Activated B cell treated with CpG ODN at 0.5 μM for 24 hours (primary cell): ENCODE measurements around the gene IL37. TPM values are rescaled to one million over a fixed set of nuclear protein-coding genes. Genes with fewer than 3 reads are reported as not detected.

Experiments used
- ATAC-seq: fragments of 200-7000 bp; cut with Tn5 transposase; one replicate; pipeline ENCODE4 v1.10.0; 2021; ENCODE audit warnings: low read depth, mild to moderate bottlenecking, moderate library complexity
- CTCF ChIA-PET: fragments of 350-600 bp; sonication (Branson Sonifier 250); formaldehyde crosslinking; loops from one replicate; lab custom pipeline; 2021; ENCODE audit warnings: antibody characterized with exemption; lab: Charles Lee
- POLR2A ChIA-PET: fragments of 350-600 bp; sonication (Branson Sonifier 250); formaldehyde crosslinking; loops from one replicate; lab custom pipeline; 2021; ENCODE audit warnings: antibody characterized with exemption; lab: Charles Lee
- DNase-seq: peaks from one replicate; pipeline ENCODE4 v3.0.0; 2022
- H3K27ac Mint-ChIP-seq: one replicate; pipeline ENCODE4 v1.8.0; 2020; ENCODE audit warnings: mixed read lengths
- H3K27me3 Mint-ChIP-seq: one replicate; pipeline ENCODE4 v1.8.0; 2021; ENCODE audit warnings: mixed read lengths
- H3K36me3 Mint-ChIP-seq: one replicate; pipeline ENCODE4 v1.8.0; 2021; ENCODE audit warnings: low read depth, mixed read lengths
- H3K4me1 Mint-ChIP-seq: one replicate; pipeline ENCODE4 v1.8.0; 2021; ENCODE audit warnings: mixed read lengths
- H3K4me3 Mint-ChIP-seq: one replicate; pipeline ENCODE4 v1.8.0; 2020; ENCODE audit warnings: mild to moderate bottlenecking, mixed read lengths
- H3K9me3 Mint-ChIP-seq: one replicate; pipeline ENCODE4 v1.8.0; 2020; ENCODE audit warnings: mixed read lengths
- CTCF ChIP-seq: fragments of 200-600 bp; IDR thresholded peaks from one replicate; pipeline ENCODE4 v1.8.0; 2022; ENCODE audit warnings: antibody characterized with exemption, mild to moderate bottlenecking
- intact Hi-C: fragments of 100-400 bp; cut with micrococcal nuclease; formaldehyde crosslinking; loops from one replicate; pipeline ENCODE4 v1.15.1; 2024
- total RNA-seq: library from RNA; stranded (reverse); gene quantifications from 2 replicates; pipeline ENCODE4 v1.2.3, GENCODE V29; 2022

The IL37 gene
- total RNA-seq, 1 donor from 2014 or later: not detected

DNA sequence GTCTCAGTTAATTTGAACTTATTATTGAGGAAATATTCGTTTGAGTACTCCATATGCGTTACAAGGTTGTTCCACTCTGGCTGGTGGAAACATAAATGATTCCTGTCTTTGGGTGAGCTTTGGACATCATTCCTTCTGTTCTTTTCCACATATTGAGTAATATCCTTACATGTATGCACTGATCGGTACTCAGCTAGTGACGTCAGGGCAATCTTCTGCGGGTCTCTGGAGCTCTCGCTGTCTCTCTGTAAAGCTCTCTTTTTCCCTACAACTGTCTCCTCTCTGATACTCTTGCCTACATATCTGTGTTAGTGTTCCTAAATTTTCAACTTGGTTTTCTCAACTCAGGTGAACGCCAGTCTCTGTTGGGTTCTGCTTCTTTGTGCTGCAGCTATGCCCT, 43.4 kb downstream of the IL37 start:
- Mint-ChIP-seq H3K4me3 (no peak overlapping the region), H3K36me3 (no peaks in the 10 kb centered on the region), H3K27ac (no peak overlapping the region), H3K4me1 (no peaks in the 10 kb centered on the region), H3K27me3 (peaks cover 7% of the 10 kb centered on the region), H3K9me3 (no peaks in the 10 kb centered on the region)
- ChIA-PET POLR2A (no interaction called here), CTCF (interaction anchor here (1.6 kb wide), 1 partner anchor 14 kb away, joined by 3 read pairs; no protein-coding TSS in a partner anchor)
- no peak for ATAC-seq
- intact Hi-C loops: no loop called here
- no peak for TF ChIP-seq CTCF
- no peak for DNase-seq

DNA sequence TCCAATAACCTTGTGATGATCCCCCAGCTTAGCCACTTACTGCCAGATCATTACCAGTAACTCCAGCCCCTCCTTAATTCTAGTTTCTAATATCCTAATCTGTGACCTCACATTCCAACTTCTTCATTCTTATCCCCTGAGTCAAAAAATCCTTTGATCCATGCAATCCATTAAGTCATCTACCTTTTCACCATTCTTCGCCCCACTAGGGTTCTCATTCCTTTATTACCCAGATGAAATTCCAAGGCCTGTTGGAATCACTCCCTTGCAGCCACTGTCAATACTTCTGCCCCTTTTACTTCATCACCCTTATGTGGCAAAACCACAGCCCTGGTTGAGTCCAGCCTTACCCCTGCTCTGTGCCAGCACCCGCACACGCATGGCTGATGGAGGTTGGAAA, 46.5 kb downstream of the IL37 start:
- intact Hi-C loops: loop anchor here (5.0 kb wide), 2 partner anchors 330 to 355 kb away; no protein-coding TSS in a partner anchor
- POLR2A ChIA-PET: no interaction called here

DNA sequence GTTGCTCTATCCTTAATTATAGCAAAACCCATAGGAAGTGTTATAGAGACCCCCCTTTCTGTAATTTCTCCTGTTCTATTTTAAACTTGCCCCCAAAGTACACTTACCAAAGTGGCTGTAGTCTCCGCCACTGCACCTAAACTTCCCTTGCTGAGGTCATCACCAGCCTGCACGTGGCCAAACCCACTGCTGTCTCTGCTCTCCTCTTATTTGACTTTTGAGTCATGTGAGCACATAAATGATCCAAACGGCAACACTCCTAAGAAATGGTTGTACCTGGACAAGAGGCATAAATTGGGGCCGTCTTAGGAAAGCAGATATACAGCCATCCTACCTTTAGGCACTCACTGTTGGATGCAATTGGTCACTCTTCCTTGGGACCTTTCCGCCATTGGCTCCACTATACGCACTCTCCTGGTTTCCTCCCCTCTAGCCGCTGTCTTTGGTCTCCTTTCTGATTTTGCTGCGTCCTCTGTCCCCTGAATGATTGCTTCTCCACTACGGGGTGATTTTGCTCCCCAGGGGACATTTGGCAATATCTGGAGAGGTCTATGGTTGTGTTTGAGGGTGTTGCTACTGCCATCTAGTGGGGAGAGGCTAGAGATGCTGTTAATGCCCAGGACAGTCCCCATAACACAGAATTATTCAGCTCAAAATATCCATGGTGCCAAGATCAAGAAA, 47.6 kb downstream of the IL37 start:
- intact Hi-C loops: loop anchor here (1.0 to 5.0 kb wide), 3 partner anchors 209 to 356 kb away; no protein-coding TSS in a partner anchor
- no peak for TF ChIP-seq CTCF

More for the DNA sequence above, 46.5 kb downstream of the IL37 start:
- Mint-ChIP-seq H3K27me3 (no peaks in the 10 kb centered on the region), H3K27ac (no peak overlapping the region), H3K9me3 (no peaks in the 10 kb centered on the region), H3K36me3 (no peaks in the 10 kb centered on the region), H3K4me1 (no peaks in the 10 kb centered on the region), H3K4me3 (no peak overlapping the region)
- no peak for TF ChIP-seq CTCF
- no peak for DNase-seq
- no peak for ATAC-seq
- CTCF ChIA-PET: interaction anchor here (0.7 to 3.3 kb wide), 2 partner anchors 16 to 208 kb away, joined by 3 to 11 read pairs; no protein-coding TSS in a partner anchor

GRCh38 chr2:112959109-112959812, 48.3 kb downstream of the IL37 start:
- DNase-seq: no peak
- Mint-ChIP-seq H3K27me3 (no peaks in the 10 kb centered on the region), H3K9me3 (no peaks in the 10 kb centered on the region), H3K27ac (no peak overlapping the region), H3K4me1 (no peaks in the 10 kb centered on the region), H3K4me3 (no peak overlapping the region), H3K36me3 (no peaks in the 10 kb centered on the region)
- CTCF ChIA-PET: interaction anchor here (0.6 to 3.8 kb wide), 7 partner anchors 11 to 232 kb away, joined by 3 to 22 read pairs (median 9); no protein-coding TSS in a partner anchor
- intact Hi-C loops: loop anchor here (1.0 to 5.0 kb wide), 3 partner anchors 210 to 357 kb away; no protein-coding TSS in a partner anchor
- ATAC-seq: no peak
- no peak for TF ChIP-seq CTCF
- POLR2A ChIA-PET: interaction anchor here (0.6 kb wide), 1 partner anchor 226 kb away, joined by 4 read pairs; no protein-coding TSS in a partner anchor

More for the DNA sequence above, 47.6 kb downstream of the IL37 start:
- POLR2A ChIA-PET: interaction anchor here (0.6 kb wide), 1 partner anchor 225 kb away, joined by 4 read pairs; no protein-coding TSS in a partner anchor
- H3K9me3 Mint-ChIP-seq: no peaks in the 10 kb centered on the region
- no peaks in the 10 kb centered on the region for H3K27me3 Mint-ChIP-seq
- ATAC-seq: peak; percentile 82
- CTCF ChIA-PET: interaction anchor here (0.6 to 3.8 kb wide), 7 partner anchors 12 to 231 kb away, joined by 3 to 22 read pairs (median 9); no protein-coding TSS in a partner anchor
- DNase-seq: no peak
- H3K36me3 Mint-ChIP-seq: no peaks in the 10 kb centered on the region
- H3K27ac Mint-ChIP-seq: no peak overlapping the region
- no peak overlapping the region for H3K4me3 Mint-ChIP-seq
- no peaks in the 10 kb centered on the region for H3K4me1 Mint-ChIP-seq
